Adrenal gland (tissue), 5 donors: Measurements from ENCODE around the gene AKT3.

Experiments used
- CTCF ChIP-seq, 6 experiments: fragments of 450-650 bp in 4 of 6; fragments of 200-600 bp in 2 of 6; sonication (generic) in 1 of 6; IDR thresholded peaks; 1 replicate in 5 of 6; 2 replicates in 1 of 6; pipeline versions ENCODE4 v1.5.1 to v1.8.0; 2016 to 2021; ENCODE audit warnings: antibody characterized with exemption in 6 of 6, mild to moderate bottlenecking in 2 of 6, moderate library complexity in 1 of 6
- POLR2A ChIP-seq, 2 donors: fragments of 450-650 bp; IDR thresholded peaks; one replicate each; pipeline ENCODE4 v1.6.1; 2017; ENCODE audit warnings: antibody characterized with exemption in 2 of 2, mild to moderate bottlenecking in 2 of 2, moderate library complexity in 1 of 2
- donor health status: DM: no; HTN: no; CAD: no.

- no peak for TF ChIP-seq POLR2A (IDR thresholded peaks at IDR 0.05)
- TF ChIP-seq CTCF (IDR thresholded peaks at IDR 0.05): no peak
Measured at GRCh38 chr1:243441601-243442000, 408.4 kb downstream of the AKT3 start.
